Neural crest cell (in vitro differentiated cells): Measurements from ENCODE around the gene STIM1. TPM values are rescaled to one million over a fixed set of nuclear protein-coding genes. Genes with fewer than 3 reads are reported as not detected.

Experiments
- DNase-seq: peaks from one replicate; pipeline ENCODE4 v3.0.0; 2021; ENCODE audit warnings: low read depth, mixed read lengths, low spot score
- H3K27ac Mint-ChIP-seq: one replicate; pipeline ENCODE4 v1.8.0; 2021; ENCODE audit warnings: mild to moderate bottlenecking, mixed read lengths; ENCODE audit not compliant: unreplicated experiment
- H3K27me3 Mint-ChIP-seq: 2 replicates; pipeline ENCODE4 v1.8.0; 2021; ENCODE audit warnings: low read depth, mild to moderate bottlenecking, mixed read lengths
- H3K36me3 Mint-ChIP-seq: 2 replicates; pipeline ENCODE4 v1.8.0; 2021; ENCODE audit warnings: low read depth, mild to moderate bottlenecking, mixed read lengths
- H3K4me1 Mint-ChIP-seq: 2 replicates; pipeline ENCODE4 v1.8.0; 2021; ENCODE audit warnings: mixed read lengths
- H3K4me3 Mint-ChIP-seq: one replicate; pipeline ENCODE4 v1.8.0; 2021; ENCODE audit warnings: mild to moderate bottlenecking, mixed read lengths
- H3K9me3 Mint-ChIP-seq: 2 replicates; pipeline ENCODE4 v1.8.0; 2021; ENCODE audit warnings: mixed read lengths
- total RNA-seq: library from RNA; stranded (reverse); gene quantifications from 2 replicates; pipeline ENCODE4 v1.2.1, GENCODE V29; 2021
- TF ChIP-seq, protein P1 (sequence below): fragments of 200-600 bp; sonication (generic); conservative IDR thresholded peaks from 2 replicates; pipeline ENCODE4 v1.5.0; 2021; ENCODE audit warnings: antibody characterized with exemption, mild to moderate bottlenecking

The STIM1 gene
- total RNA-seq, 1 donor from 2014 or later, result 24.4 TPM

DNA sequence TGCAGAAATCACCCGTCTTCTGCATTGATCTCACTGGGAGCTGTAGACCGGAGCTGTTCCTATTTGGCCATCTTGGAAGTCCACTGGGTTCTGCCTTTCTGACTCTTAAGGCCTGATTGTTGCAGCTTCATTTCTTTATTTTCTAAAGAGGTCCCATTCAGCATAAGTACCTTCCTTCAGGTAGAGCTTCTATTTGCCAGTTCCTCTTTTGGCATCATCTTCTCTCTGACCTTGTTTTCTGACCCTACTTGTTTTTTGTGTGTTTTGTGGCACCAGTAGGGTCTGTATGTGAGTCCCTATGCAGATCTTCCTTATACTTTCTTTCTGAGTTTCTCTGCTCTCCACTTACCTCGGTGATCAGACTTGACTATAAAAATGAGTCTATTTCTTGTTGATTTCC is 161.7 kb downstream of the STIM1 start:
- H3K27ac Mint-ChIP-seq, result no peak overlapping the region
- TF ChIP-seq, protein P1, sequence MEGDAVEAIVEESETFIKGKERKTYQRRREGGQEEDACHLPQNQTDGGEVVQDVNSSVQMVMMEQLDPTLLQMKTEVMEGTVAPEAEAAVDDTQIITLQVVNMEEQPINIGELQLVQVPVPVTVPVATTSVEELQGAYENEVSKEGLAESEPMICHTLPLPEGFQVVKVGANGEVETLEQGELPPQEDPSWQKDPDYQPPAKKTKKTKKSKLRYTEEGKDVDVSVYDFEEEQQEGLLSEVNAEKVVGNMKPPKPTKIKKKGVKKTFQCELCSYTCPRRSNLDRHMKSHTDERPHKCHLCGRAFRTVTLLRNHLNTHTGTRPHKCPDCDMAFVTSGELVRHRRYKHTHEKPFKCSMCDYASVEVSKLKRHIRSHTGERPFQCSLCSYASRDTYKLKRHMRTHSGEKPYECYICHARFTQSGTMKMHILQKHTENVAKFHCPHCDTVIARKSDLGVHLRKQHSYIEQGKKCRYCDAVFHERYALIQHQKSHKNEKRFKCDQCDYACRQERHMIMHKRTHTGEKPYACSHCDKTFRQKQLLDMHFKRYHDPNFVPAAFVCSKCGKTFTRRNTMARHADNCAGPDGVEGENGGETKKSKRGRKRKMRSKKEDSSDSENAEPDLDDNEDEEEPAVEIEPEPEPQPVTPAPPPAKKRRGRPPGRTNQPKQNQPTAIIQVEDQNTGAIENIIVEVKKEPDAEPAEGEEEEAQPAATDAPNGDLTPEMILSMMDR, result no peak
- H3K9me3 Mint-ChIP-seq, result peaks cover 5% of the 10 kb centered on the region
- H3K27me3 Mint-ChIP-seq, result no peaks in the 10 kb centered on the region
- peaks cover 9% of the 10 kb centered on the region for H3K36me3 Mint-ChIP-seq
- H3K4me3 Mint-ChIP-seq, result no peak overlapping the region
- no peak for DNase-seq
- no peaks in the 10 kb centered on the region for H3K4me1 Mint-ChIP-seq

DNA sequence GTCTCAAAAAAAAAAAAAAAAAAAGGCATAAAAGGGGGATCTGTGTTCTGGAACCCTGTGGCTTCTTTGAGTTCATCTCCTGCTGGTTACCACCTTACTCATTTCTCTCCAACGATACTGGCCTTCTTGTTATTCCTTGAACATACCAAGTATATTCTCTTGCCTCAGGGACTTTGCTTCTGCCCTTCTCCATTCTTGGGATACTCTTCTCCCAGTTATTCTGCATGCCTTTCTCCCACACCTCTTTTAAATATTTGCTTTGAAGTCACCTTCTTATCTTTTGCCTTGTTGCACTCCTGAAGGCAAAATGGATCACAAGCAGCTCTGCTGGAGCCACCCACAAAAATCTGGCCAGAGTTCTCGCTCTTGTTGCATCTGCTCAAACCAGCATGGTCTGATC is 163.2 kb downstream of the STIM1 start:
- TF ChIP-seq, protein P1, result no peak
- Mint-ChIP-seq H3K36me3 (peaks cover 7% of the 10 kb centered on the region), H3K27ac (no peak overlapping the region), H3K4me3 (no peak overlapping the region), H3K27me3 (no peaks in the 10 kb centered on the region), H3K9me3 (peaks cover 7% of the 10 kb centered on the region), H3K4me1 (no peaks in the 10 kb centered on the region)
- DNase-seq, result no peak

DNA sequence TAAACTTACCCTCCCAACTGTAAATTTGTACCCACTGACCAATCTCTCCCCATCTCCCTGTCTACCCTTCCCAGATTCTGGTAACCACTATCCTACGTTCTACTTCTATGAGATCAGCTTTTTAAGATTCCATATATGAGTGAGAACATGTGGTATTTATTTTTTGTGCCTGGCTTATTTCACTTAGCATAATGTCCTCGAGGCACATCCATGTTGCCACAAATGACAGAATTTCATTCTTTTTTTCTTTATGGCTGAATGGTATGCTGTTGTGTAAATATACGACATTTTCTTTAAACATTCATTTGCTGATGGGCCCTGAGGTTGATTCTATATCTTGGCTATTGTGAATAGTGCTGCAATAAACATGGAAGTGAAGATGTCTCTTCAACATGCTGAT is 164.4 kb downstream of the STIM1 start:
- H3K36me3 Mint-ChIP-seq, result peaks cover 5% of the 10 kb centered on the region
- H3K4me1 Mint-ChIP-seq, result no peaks in the 10 kb centered on the region
- no peak for DNase-seq
- H3K9me3 Mint-ChIP-seq, result peaks cover 5% of the 10 kb centered on the region
- no peak overlapping the region for H3K4me3 Mint-ChIP-seq
- TF ChIP-seq, protein P1, result no peak
- no peak overlapping the region for H3K27ac Mint-ChIP-seq
- no peaks in the 10 kb centered on the region for H3K27me3 Mint-ChIP-seq

DNA sequence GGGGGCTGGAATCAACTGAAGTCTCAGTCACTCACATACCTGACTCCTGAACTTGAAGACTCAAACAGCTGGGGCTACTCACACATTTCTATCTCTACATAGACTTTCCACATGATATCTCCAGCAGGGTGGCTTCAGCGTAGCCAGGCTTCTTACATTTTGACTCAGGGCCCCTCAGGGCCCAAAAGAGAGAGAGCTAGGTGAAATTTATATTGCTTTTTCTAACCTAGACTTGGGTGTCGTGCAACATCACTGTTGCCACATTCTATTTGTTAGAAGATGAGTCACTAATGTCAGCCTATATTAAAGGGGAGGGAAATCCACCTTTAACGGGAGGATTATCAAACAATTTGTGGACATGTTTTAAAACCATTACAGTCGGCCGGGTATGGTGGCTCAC is 167.2 kb downstream of the STIM1 start:
- H3K27ac Mint-ChIP-seq, result no peak overlapping the region
- TF ChIP-seq, protein P1, result no peak
- no peaks in the 10 kb centered on the region for H3K4me1 Mint-ChIP-seq
- no peaks in the 10 kb centered on the region for H3K27me3 Mint-ChIP-seq
- no peak overlapping the region for H3K4me3 Mint-ChIP-seq
- peaks cover 18% of the 10 kb centered on the region for H3K36me3 Mint-ChIP-seq
- DNase-seq, result no peak
- peaks cover 10% of the 10 kb centered on the region for H3K9me3 Mint-ChIP-seq

DNA sequence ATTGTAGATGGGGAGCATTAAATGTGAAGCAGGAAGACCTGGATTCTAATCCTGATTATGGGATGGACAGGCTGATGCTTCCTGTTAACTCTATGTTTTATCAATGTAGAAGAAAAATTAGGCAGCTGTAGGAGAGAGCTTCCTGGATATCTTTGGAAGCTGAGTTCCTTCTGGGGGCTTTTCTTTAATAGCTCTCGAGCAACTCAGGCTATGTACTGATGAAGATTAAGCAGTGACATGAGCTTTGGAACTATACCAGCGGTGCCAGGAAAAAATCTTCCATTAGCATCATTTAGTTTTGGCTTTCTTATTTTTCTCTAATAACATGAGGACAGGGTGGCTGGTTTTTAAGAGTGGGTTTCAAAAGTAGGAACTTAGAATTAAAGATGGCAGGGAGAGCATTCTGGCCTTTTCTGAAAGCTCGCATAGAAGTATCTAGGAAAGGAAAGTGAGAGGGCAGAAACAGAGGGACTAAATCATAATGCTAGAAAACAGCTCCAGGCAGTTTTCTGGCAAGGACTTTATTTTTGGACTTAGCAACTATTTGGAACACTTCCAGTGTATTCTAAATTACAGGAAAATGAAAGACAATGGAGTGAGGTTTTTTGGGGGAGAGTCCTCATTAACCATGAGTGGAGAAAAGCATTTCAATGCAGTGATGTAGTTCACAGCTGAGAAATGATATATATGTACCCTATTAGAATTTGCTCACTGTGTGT is 169.9 kb downstream of the STIM1 start:
- Mint-ChIP-seq H3K27ac (no peak overlapping the region), H3K36me3 (peaks cover 19% of the 10 kb centered on the region), H3K9me3 (peaks cover 10% of the 10 kb centered on the region), H3K27me3 (no peaks in the 10 kb centered on the region), H3K4me3 (no peak overlapping the region), H3K4me1 (no peaks in the 10 kb centered on the region)
- no peak for DNase-seq
- TF ChIP-seq, protein P1, result no peak
